Brain microvascular endothelial cell (primary cell): Measurements from ENCODE around the gene MTPN.
A peak's percentile ranks its signal among the peaks of the same experiment; 100 is the strongest.

Experiments
- DNase-seq: peaks from one replicate; pipeline ENCODE4 v3.0.0-alpha.2; 2020
- H3K27ac ChIP-seq: fragments of 250-450 bp; sonication (Bioruptor Pico); 2 replicates; pipeline ENCODE4 v1.5.1; 2020; ENCODE audit warnings: mild to moderate bottlenecking, moderate library complexity
- H3K27me3 ChIP-seq: fragments of 250-450 bp; sonication (Bioruptor Pico); replicated peaks from 2 replicates; pipeline ENCODE4 v1.5.1; 2020; ENCODE audit warnings: mild to moderate bottlenecking
- H3K36me3 ChIP-seq: fragments of 250-450 bp; sonication (Bioruptor Pico); replicated peaks from 2 replicates; pipeline ENCODE4 v1.5.1; 2020; ENCODE audit warnings: mild to moderate bottlenecking
- H3K4me3 ChIP-seq: 2 replicates; pipeline ENCODE4 v1.5.1; 2011; ENCODE audit warnings: low read depth, mild to moderate bottlenecking, control low read depth, low read length, moderate library complexity
- in situ Hi-C: cut with HindIII; loops from 2 replicates; pipeline ENCODE4 v1.10.0; 2017; ENCODE audit warnings: low sequenced_read_pairs, low pct_ligation_motif_present
- TF ChIP-seq, protein P1 (sequence below): IDR thresholded peaks from 2 replicates; pipeline ENCODE4 v1.5.1; 2011; ENCODE audit warnings: low read depth, mild to moderate bottlenecking, moderate library complexity, low read length, control low read depth, inconsistent platforms; ENCODE audit errors: missing control alignments

The MTPN gene

DNA sequence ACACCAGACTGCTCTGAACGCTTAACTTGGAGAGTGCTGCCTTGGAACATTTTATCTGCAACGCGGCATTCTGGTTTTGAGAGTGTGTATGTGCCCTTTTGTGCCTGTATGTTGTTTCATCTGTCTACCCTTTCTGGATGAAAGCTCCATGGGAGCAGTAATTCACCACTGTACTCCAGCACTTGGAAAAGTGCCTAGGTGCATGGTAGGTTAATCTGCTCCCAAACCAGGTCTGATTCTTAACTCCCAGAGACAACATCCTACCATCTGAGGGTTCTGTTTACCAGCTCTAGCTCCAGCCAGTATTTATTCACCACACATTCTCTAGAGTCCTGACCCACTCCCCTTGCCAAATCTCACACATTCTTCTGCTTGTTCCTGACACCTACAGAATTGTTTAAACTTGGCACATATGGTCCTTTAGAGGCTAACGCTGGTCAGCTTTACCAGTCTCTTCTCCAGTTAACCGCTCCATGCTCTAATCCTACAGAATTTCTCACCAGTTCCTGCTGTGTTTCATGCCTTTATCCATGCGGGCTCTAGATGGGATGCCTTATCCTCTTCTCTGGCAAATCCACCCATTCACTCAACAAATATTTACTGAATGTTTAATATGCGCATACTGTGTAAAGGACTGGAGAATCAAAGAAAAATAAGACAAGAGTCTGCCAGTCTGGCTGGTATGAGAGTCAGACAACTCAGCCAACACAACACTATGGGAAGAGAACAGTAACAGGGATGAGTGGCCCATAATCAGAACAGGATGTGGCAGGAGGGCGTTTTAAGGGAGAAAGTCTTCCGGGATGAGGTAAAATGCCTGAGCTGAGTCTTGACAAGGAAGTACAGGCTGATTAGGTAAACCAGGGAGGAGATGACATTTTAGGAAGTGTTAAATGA, 46.3 kb downstream of the MTPN start:
- in situ Hi-C loops = no loop called here
- Histone ChIP-seq H3K27ac (peak overlapping the region; percentile 65), H3K36me3 (no peaks in the 10 kb centered on the region), H3K27me3 (no peaks in the 10 kb centered on the region), H3K4me3 (no peak overlapping the region)
- DNase-seq = peak; percentile 72
- TF ChIP-seq, protein P1, sequence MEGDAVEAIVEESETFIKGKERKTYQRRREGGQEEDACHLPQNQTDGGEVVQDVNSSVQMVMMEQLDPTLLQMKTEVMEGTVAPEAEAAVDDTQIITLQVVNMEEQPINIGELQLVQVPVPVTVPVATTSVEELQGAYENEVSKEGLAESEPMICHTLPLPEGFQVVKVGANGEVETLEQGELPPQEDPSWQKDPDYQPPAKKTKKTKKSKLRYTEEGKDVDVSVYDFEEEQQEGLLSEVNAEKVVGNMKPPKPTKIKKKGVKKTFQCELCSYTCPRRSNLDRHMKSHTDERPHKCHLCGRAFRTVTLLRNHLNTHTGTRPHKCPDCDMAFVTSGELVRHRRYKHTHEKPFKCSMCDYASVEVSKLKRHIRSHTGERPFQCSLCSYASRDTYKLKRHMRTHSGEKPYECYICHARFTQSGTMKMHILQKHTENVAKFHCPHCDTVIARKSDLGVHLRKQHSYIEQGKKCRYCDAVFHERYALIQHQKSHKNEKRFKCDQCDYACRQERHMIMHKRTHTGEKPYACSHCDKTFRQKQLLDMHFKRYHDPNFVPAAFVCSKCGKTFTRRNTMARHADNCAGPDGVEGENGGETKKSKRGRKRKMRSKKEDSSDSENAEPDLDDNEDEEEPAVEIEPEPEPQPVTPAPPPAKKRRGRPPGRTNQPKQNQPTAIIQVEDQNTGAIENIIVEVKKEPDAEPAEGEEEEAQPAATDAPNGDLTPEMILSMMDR = no peak

DNA sequence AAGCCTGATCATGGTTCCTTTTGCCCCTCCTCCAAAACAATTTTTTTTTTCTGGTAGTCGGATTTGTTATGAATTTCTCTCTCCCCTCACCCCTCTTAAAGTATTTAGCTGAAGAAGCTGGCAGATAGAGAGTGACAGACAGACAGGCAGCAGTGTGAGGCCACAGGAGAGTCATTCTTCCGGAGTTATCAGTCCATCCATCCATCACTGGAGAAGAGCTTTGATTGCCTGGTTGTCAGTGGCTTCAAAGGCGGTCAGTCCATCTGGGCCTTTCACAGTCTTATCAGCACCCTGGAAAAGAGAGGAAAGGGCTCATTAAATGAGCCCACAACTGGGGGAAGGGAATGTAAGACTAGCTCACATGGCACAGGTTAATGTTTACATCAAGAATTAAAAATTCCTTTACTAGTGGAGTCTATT, 47.4 kb downstream of the MTPN start:
- Histone ChIP-seq H3K36me3 (no peaks in the 10 kb centered on the region), H3K4me3 (no peak overlapping the region), H3K27me3 (no peaks in the 10 kb centered on the region), H3K27ac (no peak overlapping the region)
- TF ChIP-seq, protein P1 = no peak
- DNase-seq = no peak
- in situ Hi-C loops = no loop called here

DNA sequence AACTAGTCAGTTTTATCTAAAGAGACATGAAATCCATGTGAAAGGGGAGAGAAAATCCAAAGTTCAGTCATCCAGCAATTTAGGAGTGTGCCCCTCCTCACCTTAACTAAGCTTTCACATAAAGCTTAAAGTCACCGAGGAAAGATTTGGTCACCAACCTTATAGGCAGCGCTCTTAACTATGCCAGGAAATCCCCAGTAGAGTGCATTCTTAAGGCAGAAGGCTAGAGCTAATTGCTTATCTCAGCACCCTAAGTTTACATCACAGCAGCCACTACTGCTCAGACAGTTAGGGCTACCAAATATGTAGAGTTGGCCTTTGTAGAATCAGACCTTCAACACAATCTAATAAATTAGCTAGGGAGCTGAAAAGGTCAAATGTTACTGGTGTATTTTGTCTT, 47.9 kb downstream of the MTPN start:
- TF ChIP-seq, protein P1 = no peak
- no peak for DNase-seq
- no peaks in the 10 kb centered on the region for H3K36me3 ChIP-seq
- no peak overlapping the region for H3K27ac ChIP-seq
- H3K27me3 ChIP-seq = no peaks in the 10 kb centered on the region
- H3K4me3 ChIP-seq = no peak overlapping the region
- in situ Hi-C loops = no loop called here

DNA sequence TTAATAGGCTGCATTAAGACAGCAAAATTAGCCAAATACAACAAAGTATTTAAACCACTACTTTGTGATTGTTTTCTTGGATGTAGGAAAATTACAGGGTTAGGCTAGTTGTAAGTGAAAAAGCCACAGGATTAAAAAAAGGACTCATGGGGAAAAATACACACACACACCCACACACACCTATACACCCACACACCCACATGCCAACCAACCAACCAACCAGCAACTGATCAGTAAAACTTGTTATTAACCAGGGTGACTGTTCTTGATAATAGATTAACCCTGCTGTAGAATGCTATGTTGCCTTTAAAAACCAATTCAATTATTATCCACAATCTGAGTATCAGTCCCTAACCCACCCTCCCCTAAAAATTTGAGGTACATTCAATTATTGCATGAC, 49.0 kb downstream of the MTPN start:
- in situ Hi-C loops = no loop called here
- no peaks in the 10 kb centered on the region for H3K36me3 ChIP-seq

DNA sequence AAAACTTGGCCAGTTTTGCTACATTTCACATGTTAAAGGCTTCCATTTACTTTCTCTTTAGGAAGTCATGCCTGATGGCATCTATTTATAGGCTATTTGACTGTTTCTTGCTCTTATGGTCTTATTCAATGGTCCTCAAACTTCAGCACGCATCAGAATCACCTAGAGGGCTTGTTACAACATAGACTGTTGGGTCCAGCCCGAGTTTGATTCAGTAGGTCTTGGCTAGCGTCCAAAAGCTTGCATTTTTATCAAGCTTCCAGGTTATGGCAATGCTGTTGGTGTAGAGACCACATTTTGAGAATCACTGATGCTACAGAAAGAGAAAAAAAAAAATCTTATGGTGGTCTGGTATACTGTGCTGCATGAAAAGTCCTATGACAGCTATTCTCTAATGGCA, 51.9 kb downstream of the MTPN start:
- peak; percentile 18 for DNase-seq
- TF ChIP-seq, protein P1 = no peak
- in situ Hi-C loops = no loop called here
- peak overlapping the region; percentile 95 for H3K27ac ChIP-seq
- no peak overlapping the region for H3K4me3 ChIP-seq
- H3K27me3 ChIP-seq = no peaks in the 10 kb centered on the region
- H3K36me3 ChIP-seq = no peaks in the 10 kb centered on the region

More for the DNA sequence above, 49.0 kb downstream of the MTPN start:
- no peak for DNase-seq
- Histone ChIP-seq H3K27ac (no peak overlapping the region), H3K4me3 (no peak overlapping the region), H3K27me3 (no peaks in the 10 kb centered on the region)
- TF ChIP-seq, protein P1 = no peak
